Measurements from ENCODE around the gene NAP1L4. TPM values are rescaled to one million over a fixed set of nuclear protein-coding genes. Genes with fewer than 3 reads are reported as not detected.
A peak's percentile ranks its signal among the peaks of the same experiment; 100 is the strongest.

The NAP1L4 gene
- total RNA-seq, 1 donor from 2014 or later = 172 TPM

DNA sequence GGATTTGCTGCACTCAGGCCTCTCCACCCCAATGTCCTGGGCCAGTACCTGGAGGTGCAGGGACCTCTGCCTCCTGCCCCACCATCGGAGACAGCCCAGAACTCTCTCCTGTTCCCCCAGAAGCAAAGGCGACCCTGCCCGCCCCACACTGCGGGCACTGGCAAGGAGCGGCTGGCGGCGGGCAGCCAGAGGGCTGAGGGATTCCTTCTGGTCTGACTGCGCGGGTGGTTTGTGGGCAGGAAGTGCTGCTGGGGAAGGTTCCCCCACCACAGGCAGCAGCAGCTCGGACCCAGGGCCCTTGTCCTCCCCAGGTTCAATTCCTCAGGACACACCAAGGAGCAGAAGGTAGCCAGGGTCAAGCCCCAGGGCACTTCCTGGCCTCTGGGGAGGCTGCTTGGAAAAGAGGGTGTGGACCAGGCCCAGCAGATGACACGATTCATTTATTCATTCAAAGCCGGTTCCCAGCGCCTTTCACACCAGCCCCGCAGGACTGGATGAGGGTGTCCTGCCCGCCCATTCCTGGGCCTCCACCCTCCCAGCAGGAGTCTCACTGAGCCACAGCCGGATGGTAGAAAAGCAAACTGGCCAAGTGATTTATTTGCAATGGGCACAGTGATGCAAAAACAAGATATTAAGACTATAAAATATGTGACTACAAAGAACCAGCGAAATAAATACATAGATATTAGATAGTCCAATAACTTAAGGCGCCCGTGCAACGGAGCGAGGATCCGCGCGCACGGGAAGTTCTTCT lies 64.1 kb downstream of the NAP1L4 start:
- Mint-ChIP-seq H3K4me1 (ENCODE audit: unreplicated experiment) (peaks cover 3% of the 10 kb centered on the region), H3K4me3 (peak overlapping the region; percentile 90), H3K9me3 (no peaks in the 10 kb centered on the region), H3K36me3 (no peaks in the 10 kb centered on the region), H3K27ac (peak overlapping the region; percentile 95), H3K27me3 (peaks cover 38% of the 10 kb centered on the region)
- no peak for DNase-seq (ENCODE audit: extremely low spot score, unreplicated experiment)
- TF ChIP-seq, protein P1, sequence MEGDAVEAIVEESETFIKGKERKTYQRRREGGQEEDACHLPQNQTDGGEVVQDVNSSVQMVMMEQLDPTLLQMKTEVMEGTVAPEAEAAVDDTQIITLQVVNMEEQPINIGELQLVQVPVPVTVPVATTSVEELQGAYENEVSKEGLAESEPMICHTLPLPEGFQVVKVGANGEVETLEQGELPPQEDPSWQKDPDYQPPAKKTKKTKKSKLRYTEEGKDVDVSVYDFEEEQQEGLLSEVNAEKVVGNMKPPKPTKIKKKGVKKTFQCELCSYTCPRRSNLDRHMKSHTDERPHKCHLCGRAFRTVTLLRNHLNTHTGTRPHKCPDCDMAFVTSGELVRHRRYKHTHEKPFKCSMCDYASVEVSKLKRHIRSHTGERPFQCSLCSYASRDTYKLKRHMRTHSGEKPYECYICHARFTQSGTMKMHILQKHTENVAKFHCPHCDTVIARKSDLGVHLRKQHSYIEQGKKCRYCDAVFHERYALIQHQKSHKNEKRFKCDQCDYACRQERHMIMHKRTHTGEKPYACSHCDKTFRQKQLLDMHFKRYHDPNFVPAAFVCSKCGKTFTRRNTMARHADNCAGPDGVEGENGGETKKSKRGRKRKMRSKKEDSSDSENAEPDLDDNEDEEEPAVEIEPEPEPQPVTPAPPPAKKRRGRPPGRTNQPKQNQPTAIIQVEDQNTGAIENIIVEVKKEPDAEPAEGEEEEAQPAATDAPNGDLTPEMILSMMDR (conservative IDR thresholded peaks at IDR 0.05) = no peak

GRCh38 chr11:2927121-2927800 lies 64.9 kb downstream of the NAP1L4 start:
- Mint-ChIP-seq H3K9me3 (no peaks in the 10 kb centered on the region), H3K36me3 (no peaks in the 10 kb centered on the region), H3K4me1 (ENCODE audit: unreplicated experiment) (peaks cover 3% of the 10 kb centered on the region), H3K27me3 (peaks cover 38% of the 10 kb centered on the region), H3K27ac (peak overlapping the region; percentile 95), H3K4me3 (peak overlapping the region; percentile 90)
- TF ChIP-seq, protein P1 (conservative IDR thresholded peaks at IDR 0.05) = no peak
- no peak for DNase-seq (ENCODE audit: extremely low spot score, unreplicated experiment)

DNA sequence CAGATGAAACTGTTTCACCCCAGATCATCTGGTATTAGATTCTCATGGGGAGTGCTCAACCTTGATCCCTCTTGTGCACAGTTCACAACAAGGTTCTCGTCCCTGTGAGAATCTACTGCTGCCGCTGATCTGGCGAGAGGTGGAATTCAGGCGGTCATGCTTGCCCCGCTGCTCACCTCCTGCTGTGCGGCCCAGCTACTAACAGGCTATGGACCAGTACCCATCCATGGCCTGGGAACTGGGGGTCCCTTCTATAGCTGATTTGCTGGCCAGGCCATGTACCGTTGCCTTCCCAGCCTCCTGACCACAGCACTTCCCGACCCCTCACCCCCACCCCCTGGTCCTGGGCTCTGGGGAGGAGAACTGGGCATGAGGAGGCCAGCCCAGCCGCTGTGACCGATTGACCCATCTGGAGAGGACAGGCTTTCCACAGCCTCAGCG lies 65.5 kb downstream of the NAP1L4 start:
- Mint-ChIP-seq H3K4me1 (ENCODE audit: unreplicated experiment) (peaks cover 3% of the 10 kb centered on the region), H3K27ac (no peak overlapping the region), H3K4me3 (no peak overlapping the region), H3K27me3 (peaks cover 38% of the 10 kb centered on the region), H3K36me3 (no peaks in the 10 kb centered on the region), H3K9me3 (no peaks in the 10 kb centered on the region)
- TF ChIP-seq, protein P1 (conservative IDR thresholded peaks at IDR 0.05) = no peak
- no peak for DNase-seq (ENCODE audit: extremely low spot score, unreplicated experiment)

GRCh38 chr11:2924821-2925675 lies 67.1 kb downstream of the NAP1L4 start:
- no peak overlapping the region for H3K27ac Mint-ChIP-seq
- H3K9me3 Mint-ChIP-seq = no peaks in the 10 kb centered on the region
- peaks cover 30% of the 10 kb centered on the region for H3K27me3 Mint-ChIP-seq
- no peaks in the 10 kb centered on the region for H3K36me3 Mint-ChIP-seq
- DNase-seq (ENCODE audit: extremely low spot score, unreplicated experiment) = no peak
- TF ChIP-seq, protein P1 (conservative IDR thresholded peaks at IDR 0.05) = no peak
- peaks cover 3% of the 10 kb centered on the region for H3K4me1 Mint-ChIP-seq (ENCODE audit: unreplicated experiment)
- no peak overlapping the region for H3K4me3 Mint-ChIP-seq

GRCh38 chr11:2924381-2924780 lies 67.7 kb downstream of the NAP1L4 start:
- Mint-ChIP-seq H3K36me3 (no peaks in the 10 kb centered on the region), H3K27ac (no peak overlapping the region), H3K4me3 (no peak overlapping the region), H3K9me3 (no peaks in the 10 kb centered on the region), H3K27me3 (peaks cover 27% of the 10 kb centered on the region), H3K4me1 (ENCODE audit: unreplicated experiment) (peaks cover 3% of the 10 kb centered on the region)
- no peak for DNase-seq (ENCODE audit: extremely low spot score, unreplicated experiment)
- TF ChIP-seq, protein P1 (conservative IDR thresholded peaks at IDR 0.05) = no peak

Data from type B pancreatic cell (in vitro differentiated cells).